A549 (cell line): ENCODE results near the gene ABCA7. TPM values are rescaled to one million over a fixed set of nuclear protein-coding genes. Genes with fewer than 3 reads are reported as not detected.
A peak's percentile ranks its signal among the peaks of the same experiment; 100 is the strongest.

Experiments
- ATAC-seq, 2 experiments: fragments of 200-7000 bp in 1 of 2; fragments of >200 bp in 1 of 2; cut with Nextera tagmentation in 1 of 2; cut with Tn5 transposase in 1 of 2; 3 replicates each; pipeline versions ENCODE4 v1.8.0 to v1.9.1; 2018 to 2020; ENCODE audit warnings: mild to moderate bottlenecking in 1 of 2, moderate library complexity in 1 of 2
- CTCF ChIA-PET: fragments of 300-600 bp; sonication (Branson Sonifier 250); formaldehyde crosslinking; extraction: SDS; loops from one replicate; lab custom pipeline; 2021; ENCODE audit warnings: antibody characterized with exemption, inconsistent platforms; lab: Yijun Ruan, JAX
- POLR2A ChIA-PET: fragments of 350-600 bp; formaldehyde crosslinking; extraction: SDS; loops from one replicate; lab custom pipeline; 2021; ENCODE audit warnings: antibody characterized with exemption, inconsistent platforms; lab: Yijun Ruan, JAX
- DNase-seq, 2 experiments: peaks; one replicate each; pipeline versions ENCODE4 v3.0.0 to v3.0.0-alpha.2; 2011 to 2016; ENCODE audit warnings: low read depth in 1 of 2, low spot score in 1 of 2
- FAIRE-seq: peaks from 2 replicates; lab custom pipeline; 2011; peaks lifted over from hg19 to GRCh38; lab: Jason Lieb, UNC
- H3K27ac ChIP-seq, 2 experiments: fragments of >200 bp; sonication (Bioruptor Twin); formaldehyde crosslinking; 3 replicates each; pipeline ENCODE4 v1.5.1; 2016 to 2017
- H3K4me1 ChIP-seq: fragments of >200 bp; sonication (Bioruptor Twin); formaldehyde crosslinking; 3 replicates; pipeline ENCODE4 v1.6.1; 2016
- H3K4me2 ChIP-seq: fragments of >200 bp; sonication (Bioruptor Twin); formaldehyde crosslinking; 3 replicates; pipeline ENCODE4 v1.6.1; 2016
- H3K4me3 ChIP-seq: fragments of >200 bp; sonication (Bioruptor Twin); formaldehyde crosslinking; 3 replicates; pipeline ENCODE4 v1.5.1; 2016
- H3K9me3 ChIP-seq: fragments of >200 bp; sonication (Bioruptor Twin); formaldehyde crosslinking; 3 replicates; pipeline ENCODE4 v1.6.1; 2016
- ESRRA ChIP-seq: fragments of 150-350 bp; IDR thresholded peaks from 2 replicates; pipeline ENCODE4 v1.6.1; 2014; ENCODE audit warnings: mild to moderate bottlenecking, low read length, borderline replicate concordance
- JUN ChIP-seq, 2 experiments: fragments of >200 bp; sonication (Bioruptor Twin); formaldehyde crosslinking; IDR thresholded peaks; 2 replicates in 1 of 2; 3 replicates in 1 of 2; pipeline ENCODE4 v1.6.1; 2016 to 2017
- KDM5A ChIP-seq: fragments of 200-600 bp; sonication (generic); IDR thresholded peaks from 2 replicates; pipeline ENCODE4 v1.6.1; 2016; ENCODE audit warnings: antibody characterized with exemption, mild to moderate bottlenecking
- MAFK ChIP-seq: fragments of 450-650 bp; IDR thresholded peaks from 2 replicates; pipeline ENCODE4 v1.6.1; 2014; ENCODE audit not compliant: partially characterized antibody
- MAZ ChIP-seq: fragments of 150-350 bp; IDR thresholded peaks from 2 replicates; pipeline ENCODE4 v1.6.1; 2014; ENCODE audit warnings: antibody characterized with exemption, low read depth, low read length, borderline replicate concordance
- POLR2A ChIP-seq: IDR thresholded peaks from 2 replicates; pipeline ENCODE4 v1.6.1; 2012; ENCODE audit warnings: mild to moderate bottlenecking, low read length
- POLR2AphosphoS2 ChIP-seq: conservative IDR thresholded peaks from 2 replicates; pipeline ENCODE4 v1.6.1; 2012; ENCODE audit warnings: low read length, improper control_type of control experiment, inconsistent platforms
- RARB ChIP-seq: fragments of 250-450 bp; sonication (Bioruptor Pico); IDR thresholded peaks from 2 replicates; pipeline ENCODE4 v1.8.0; 2021; ENCODE audit warnings: mild to moderate bottlenecking, moderate library complexity
- RCOR1 ChIP-seq: fragments of 150-350 bp; IDR thresholded peaks from 2 replicates; pipeline ENCODE4 v1.6.1; 2014; ENCODE audit warnings: antibody characterized with exemption, low read length, low read depth
- RFX5 ChIP-seq: fragments of 450-650 bp; IDR thresholded peaks from 2 replicates; pipeline ENCODE4 v1.7.1; 2014; ENCODE audit warnings: antibody characterized with exemption, mild to moderate bottlenecking, moderate library complexity
- RNF2 ChIP-seq: fragments of 200-600 bp; sonication (generic); IDR thresholded peaks from 2 replicates; pipeline ENCODE4 v1.6.1; 2016; ENCODE audit warnings: low read depth, mild to moderate bottlenecking, antibody characterized with exemption, moderate library complexity, borderline replicate concordance
- TFCP2L1 ChIP-seq: fragments of 250-450 bp; sonication (Bioruptor Pico); IDR thresholded peaks from 2 replicates; pipeline ENCODE4 v1.5.0; 2021; ENCODE audit warnings: mild to moderate bottlenecking
- ZC3H11A ChIP-seq: fragments of 450-650 bp; IDR thresholded peaks from 2 replicates; pipeline ENCODE4 v1.6.1; 2014; ENCODE audit warnings: antibody characterized with exemption, mild to moderate bottlenecking
- ZFP36 ChIP-seq: fragments of 450-650 bp; IDR thresholded peaks from 2 replicates; pipeline ENCODE4 v1.6.1; 2014; ENCODE audit warnings: borderline replicate concordance; ENCODE audit not compliant: partially characterized antibody
- ZSCAN20 ChIP-seq: fragments of 250-450 bp; sonication (Bioruptor Pico); IDR thresholded peaks from 2 replicates; pipeline ENCODE4 v1.8.0; 2022; ENCODE audit warnings: mild to moderate bottlenecking, moderate library complexity
- WGBS: methylation state at CpG from one replicate; pipeline ENCODE4 v1.1.6; 2017; ENCODE audit errors: missing lambda C conversion rate; 5-methylcytosine and 5-hydroxymethylcytosine counted together
- polyA plus RNA-seq, 4 experiments: library from polyadenylated mRNA; depleted of rRNA in 3 of 4; stranded (reverse); fragments of >200 nt; fragmentation: RNase III in 1 of 4; extraction: RNeasy Plus Mini Kit Qiagen cat#74134 plus additional on column Dnase treatment in 1 of 4; gene quantifications; 2 replicates in 3 of 4; 3 replicates in 1 of 4; pipeline ENCODE4 v1.2.3, GENCODE V29; 2011 to 2017
- TF ChIP-seq, protein P1 (sequence below): fragments of 250-450 bp; sonication (Bioruptor Pico); IDR thresholded peaks from 2 replicates; pipeline ENCODE4 v1.5.0; 2020; ENCODE audit warnings: low read depth, mild to moderate bottlenecking, moderate library complexity
- TF ChIP-seq, protein P2 (sequence below): fragments of 250-450 bp; sonication (Bioruptor Pico); IDR thresholded peaks from 2 replicates; pipeline ENCODE4 v1.5.0; 2021; ENCODE audit warnings: mild to moderate bottlenecking, moderate library complexity, borderline replicate concordance
- TF ChIP-seq, protein P3 (sequence below): IDR thresholded peaks from 2 replicates; pipeline ENCODE4 v1.6.1; 2012; ENCODE audit warnings: low read depth, borderline replicate concordance

ABCA7 gene
- polyA plus RNA-seq, 2 of the 4 experiments (the other 2 are of a cell fraction) = 5.0 to 13.5 TPM

DNA sequence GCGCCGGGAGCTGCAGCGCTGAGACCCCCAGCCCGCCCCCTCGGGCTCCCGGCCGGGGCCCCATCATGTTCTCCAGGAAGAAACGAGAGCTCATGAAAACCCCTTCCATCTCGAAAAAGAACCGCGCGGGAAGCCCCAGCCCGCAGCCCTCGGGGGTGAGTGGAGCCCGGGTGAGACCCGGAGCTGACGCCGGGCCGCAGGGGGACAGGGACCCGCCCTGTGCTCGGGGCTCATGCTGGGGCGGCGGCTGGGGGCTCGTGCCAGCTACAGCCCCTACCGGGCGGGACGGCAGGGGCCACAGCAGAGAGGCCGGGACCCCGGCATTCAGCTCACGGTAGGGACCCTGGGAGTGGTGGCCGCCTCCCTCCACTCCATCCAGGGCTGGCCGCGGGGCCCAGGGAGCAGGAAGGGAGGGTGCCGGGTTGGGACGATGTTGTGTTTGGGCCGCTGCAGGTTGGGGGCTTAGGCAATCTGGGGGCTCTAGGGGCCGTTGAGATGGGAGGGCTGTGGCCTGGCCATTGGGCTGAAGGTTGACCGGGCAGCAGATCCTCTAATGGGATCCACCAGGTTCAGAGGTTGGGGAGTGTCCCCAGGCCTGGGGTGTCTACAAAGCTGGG is 27.5 kb downstream of the ABCA7 start:
- peak in 1 of 2 experiments; percentile 5; a peak in 2 of 6 replicates for ATAC-seq
- CTCF ChIA-PET = interaction anchor here (1.0 to 1.9 kb wide), 5 partner anchors 12 to 177 kb away, joined by 3 to 6 read pairs (median 5); no protein-coding TSS in a partner anchor

DNA sequence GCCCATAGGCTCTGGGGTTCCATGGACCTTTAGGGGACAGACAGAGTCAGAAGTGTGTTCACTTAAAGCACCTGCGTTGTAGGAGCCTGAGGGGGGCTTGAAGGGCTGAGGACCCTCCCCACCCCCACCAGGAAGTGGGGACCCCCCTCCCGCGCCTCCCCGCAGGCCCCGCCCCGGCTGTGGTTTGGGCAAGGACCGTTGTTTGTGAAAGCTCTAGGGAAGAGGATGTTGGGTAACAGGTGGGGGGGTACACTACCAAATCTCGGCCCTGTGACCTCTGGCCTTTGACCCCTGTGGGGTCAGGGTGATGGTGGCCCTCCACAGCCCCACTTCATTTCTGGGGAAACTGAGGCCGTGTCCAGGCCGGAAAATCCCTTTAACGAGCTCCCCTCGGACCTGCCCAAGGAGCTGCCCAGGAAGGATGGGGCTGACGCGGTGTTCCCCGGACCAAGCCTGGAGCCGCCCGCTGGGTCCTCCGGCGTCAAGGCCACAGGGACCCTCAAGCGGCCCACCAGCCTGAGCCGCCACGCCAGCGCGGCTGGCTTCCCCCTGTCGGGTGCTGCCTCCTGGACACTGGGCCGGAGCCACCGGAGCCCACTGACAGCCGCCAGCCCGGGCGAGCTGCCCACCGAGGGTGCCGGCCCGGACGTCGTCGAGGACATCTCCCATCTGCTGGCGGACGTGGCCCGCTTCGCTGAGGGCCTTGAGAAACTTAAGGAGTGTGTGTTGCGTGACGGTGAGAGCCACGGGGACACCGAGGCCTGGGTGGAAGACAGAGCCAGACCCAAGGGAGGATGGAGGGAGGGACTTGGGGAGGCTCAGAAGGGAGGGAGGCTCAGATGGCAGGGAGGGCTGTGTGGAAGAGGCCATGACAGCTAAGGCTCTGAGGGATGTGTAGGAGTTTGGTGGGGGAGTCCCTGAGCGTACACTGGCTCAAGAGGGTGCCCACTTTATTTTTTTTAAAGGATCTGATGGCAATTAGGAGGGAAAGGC is 28.4 kb downstream of the ABCA7 start:
- POLR2A ChIA-PET = no interaction called here
- no peak for TF ChIP-seq KDM5A
- TF ChIP-seq MAZ = no peak
- TF ChIP-seq, protein P1, sequence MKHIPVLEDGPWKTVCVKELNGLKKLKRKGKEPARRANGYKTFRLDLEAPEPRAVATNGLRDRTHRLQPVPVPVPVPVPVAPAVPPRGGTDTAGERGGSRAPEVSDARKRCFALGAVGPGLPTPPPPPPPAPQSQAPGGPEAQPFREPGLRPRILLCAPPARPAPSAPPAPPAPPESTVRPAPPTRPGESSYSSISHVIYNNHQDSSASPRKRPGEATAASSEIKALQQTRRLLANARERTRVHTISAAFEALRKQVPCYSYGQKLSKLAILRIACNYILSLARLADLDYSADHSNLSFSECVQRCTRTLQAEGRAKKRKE (CRISPR knock-in tag) = no peak
- TF ChIP-seq POLR2AphosphoS2 = no peak
- no peak for TF ChIP-seq RARB
- TF ChIP-seq ZFP36 = no peak
- no peak for TF ChIP-seq POLR2A
- TF ChIP-seq JUN (IDR thresholded peaks at IDR 0.05) = no peak
- TF ChIP-seq ZSCAN20 (CRISPR knock-in tag) = no peak
- TF ChIP-seq RFX5 = no peak
- no peak for TF ChIP-seq TFCP2L1
- TF ChIP-seq RCOR1 = no peak
- TF ChIP-seq, protein P2, sequence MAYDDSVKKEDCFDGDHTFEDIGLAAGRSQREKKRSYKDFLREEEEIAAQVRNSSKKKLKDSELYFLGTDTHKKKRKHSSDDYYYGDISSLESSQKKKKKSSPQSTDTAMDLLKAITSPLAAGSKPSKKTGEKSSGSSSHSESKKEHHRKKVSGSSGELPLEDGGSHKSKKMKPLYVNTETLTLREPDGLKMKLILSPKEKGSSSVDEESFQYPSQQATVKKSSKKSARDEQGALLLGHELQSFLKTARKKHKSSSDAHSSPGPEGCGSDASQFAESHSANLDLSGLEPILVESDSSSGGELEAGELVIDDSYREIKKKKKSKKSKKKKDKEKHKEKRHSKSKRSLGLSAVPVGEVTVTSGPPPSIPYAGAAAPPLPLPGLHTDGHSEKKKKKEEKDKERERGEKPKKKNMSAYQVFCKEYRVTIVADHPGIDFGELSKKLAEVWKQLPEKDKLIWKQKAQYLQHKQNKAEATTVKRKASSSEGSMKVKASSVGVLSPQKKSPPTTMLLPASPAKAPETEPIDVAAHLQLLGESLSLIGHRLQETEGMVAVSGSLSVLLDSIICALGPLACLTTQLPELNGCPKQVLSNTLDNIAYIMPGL (CRISPR knock-in tag) = no peak
- no peak for TF ChIP-seq MAFK
- no peak for TF ChIP-seq ZC3H11A
- no peak overlapping the region for H3K4me3 ChIP-seq

More for the DNA sequence above, 27.5 kb downstream of the ABCA7 start:
- POLR2A ChIA-PET = no interaction called here
- peak overlapping the region; percentile 40 for H3K4me3 ChIP-seq
- H3K4me2 ChIP-seq = peak overlapping the region; percentile 93
- H3K27ac ChIP-seq = peak overlapping the region; percentile 48 to 89; a peak in 5 of 6 replicates
- DNase-seq = no peak
- no peaks in the 10 kb centered on the region for H3K9me3 ChIP-seq
- H3K4me1 ChIP-seq = peaks cover 33% of the 10 kb centered on the region
- no peak for FAIRE-seq
- no peak for TF ChIP-seq ESRRA
- TF ChIP-seq, protein P3, sequence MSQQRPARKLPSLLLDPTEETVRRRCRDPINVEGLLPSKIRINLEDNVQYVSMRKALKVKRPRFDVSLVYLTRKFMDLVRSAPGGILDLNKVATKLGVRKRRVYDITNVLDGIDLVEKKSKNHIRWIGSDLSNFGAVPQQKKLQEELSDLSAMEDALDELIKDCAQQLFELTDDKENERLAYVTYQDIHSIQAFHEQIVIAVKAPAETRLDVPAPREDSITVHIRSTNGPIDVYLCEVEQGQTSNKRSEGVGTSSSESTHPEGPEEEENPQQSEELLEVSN = 0 out of 2 replicates have a peak, but pooled peaks have one; percentile 11
- peak; percentile 46; the same call in 1 of the 2 replicates for TF ChIP-seq RNF2
- WGBS = 7% methylated on average over 3 of the region's 38 CpGs

More for the DNA sequence above, 28.4 kb downstream of the ABCA7 start:
- peaks cover 33% of the 10 kb centered on the region for H3K4me1 ChIP-seq
- 78% methylated on average over 8 of the region's 45 CpGs for WGBS
- H3K4me2 ChIP-seq = no peak overlapping the region; the same call in 2 of the 3 replicates
- DNase-seq (no peak), ATAC-seq (no peak), FAIRE-seq (no peak)
- CTCF ChIA-PET = interaction anchor here (1.4 to 1.6 kb wide), 2 partner anchors 13 to 153 kb away, joined by 5 to 6 read pairs; no protein-coding TSS in a partner anchor
- no peaks in the 10 kb centered on the region for H3K9me3 ChIP-seq
- H3K27ac ChIP-seq = peak overlapping the region in 1 of 2 experiments; percentile 89; a peak in 2 of 6 replicates
